ENCODE results near the gene RNF40.
"Not testable (repeated sequence)": the region's sequence is repeated elsewhere in the genome, so short reads cannot be mapped to it uniquely, and the experiment has no call there.

- TF ChIP-seq CTCF (conservative IDR thresholded peaks at IDR 0.05 in 1 of 2, IDR thresholded peaks at IDR 0.05 in 1 of 2; ENCODE audit: low read depth in 1 of 2, low read length in 2 of 2); EZH2 (IDR thresholded peaks at IDR 0.05; ENCODE audit: low read length, missing control alignments): not testable (repeated sequence)
These were observed 59.3 kb downstream of the RNF40 start for GRCh38 chr16:30821441-30821840.
